Measurements from ENCODE around the gene PLCL2. TPM values are rescaled to one million over a fixed set of nuclear protein-coding genes. Genes with fewer than 3 reads are reported as not detected.

Gene PLCL2
- total and polyA plus RNA-seq, 2 experiments from 2014 or later = 1.6 to 9.7 TPM

DNA sequence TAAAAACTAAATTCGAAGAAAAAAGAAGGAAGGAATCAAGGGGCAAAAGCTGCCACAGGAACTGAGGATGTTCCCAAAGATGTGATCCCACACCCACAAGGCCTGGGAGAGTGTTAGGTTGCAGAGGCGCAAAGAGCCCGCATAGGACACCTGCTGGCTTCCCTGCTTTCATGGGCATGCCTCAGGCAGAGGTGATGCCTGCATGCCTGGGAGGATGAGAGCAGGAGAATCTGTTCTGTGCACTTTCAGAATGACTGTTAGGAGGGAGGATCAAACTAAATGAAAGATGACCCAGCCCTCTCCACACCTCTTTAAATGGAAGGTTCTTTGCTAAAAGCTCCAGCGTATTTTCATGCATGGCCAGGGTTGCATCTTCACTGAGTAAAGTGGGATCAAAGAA, 162.4 kb downstream of the PLCL2 start:
- DNase-seq (ENCODE audit: low spot score) (peak; percentile 76), ATAC-seq (peak; percentile 100)
- H3K9me3 Mint-ChIP-seq = no peaks in the 10 kb centered on the region
- H3K27ac Mint-ChIP-seq = no peak overlapping the region
- Histone ChIP-seq H3K9me2 (ENCODE audit: insufficient read depth) (no peaks in the 10 kb centered on the region), H3K27me3 (ENCODE audit: insufficient read depth) (no peaks in the 10 kb centered on the region), H4K20me1 (replicated peaks; ENCODE audit: insufficient read depth) (no peaks in the 10 kb centered on the region), H3F3A (replicated peaks; ENCODE audit: low read depth) (no peaks in the 10 kb centered on the region), H3K79me2 (replicated peaks; ENCODE audit: insufficient read depth) (no peaks in the 10 kb centered on the region), H3K27ac (ENCODE audit: low read depth) (no peak overlapping the region), H3K4me3 (no peak overlapping the region), H2AFZ (no peak overlapping the region), H3K36me3 (ENCODE audit: insufficient read depth) (no peaks in the 10 kb centered on the region), H3K4me2 (peak overlapping the region; percentile 42; the same call in 1 of the 2 replicates), H3K4me1 (ENCODE audit: insufficient read depth) (peaks cover 30% of the 10 kb centered on the region)
- peaks cover 31% of the 10 kb centered on the region for H3K4me1 Mint-ChIP-seq
- H3K27me3 Mint-ChIP-seq (ENCODE audit: insufficient read depth, low read depth, poor library complexity) = no peaks in the 10 kb centered on the region
- no peaks in the 10 kb centered on the region for H3K36me3 Mint-ChIP-seq (ENCODE audit: low read depth)
- TF ChIP-seq EZH2phosphoT487 (IDR thresholded peaks at IDR 0.05; ENCODE audit: unreplicated experiment) = no peak
- TF ChIP-seq, protein P1, sequence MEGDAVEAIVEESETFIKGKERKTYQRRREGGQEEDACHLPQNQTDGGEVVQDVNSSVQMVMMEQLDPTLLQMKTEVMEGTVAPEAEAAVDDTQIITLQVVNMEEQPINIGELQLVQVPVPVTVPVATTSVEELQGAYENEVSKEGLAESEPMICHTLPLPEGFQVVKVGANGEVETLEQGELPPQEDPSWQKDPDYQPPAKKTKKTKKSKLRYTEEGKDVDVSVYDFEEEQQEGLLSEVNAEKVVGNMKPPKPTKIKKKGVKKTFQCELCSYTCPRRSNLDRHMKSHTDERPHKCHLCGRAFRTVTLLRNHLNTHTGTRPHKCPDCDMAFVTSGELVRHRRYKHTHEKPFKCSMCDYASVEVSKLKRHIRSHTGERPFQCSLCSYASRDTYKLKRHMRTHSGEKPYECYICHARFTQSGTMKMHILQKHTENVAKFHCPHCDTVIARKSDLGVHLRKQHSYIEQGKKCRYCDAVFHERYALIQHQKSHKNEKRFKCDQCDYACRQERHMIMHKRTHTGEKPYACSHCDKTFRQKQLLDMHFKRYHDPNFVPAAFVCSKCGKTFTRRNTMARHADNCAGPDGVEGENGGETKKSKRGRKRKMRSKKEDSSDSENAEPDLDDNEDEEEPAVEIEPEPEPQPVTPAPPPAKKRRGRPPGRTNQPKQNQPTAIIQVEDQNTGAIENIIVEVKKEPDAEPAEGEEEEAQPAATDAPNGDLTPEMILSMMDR (conservative IDR thresholded peaks at IDR 0.05; ENCODE audit: low read depth in 2 of 2) = 0 out of 4 replicates have a peak, but pooled peaks of 1 of the 2 experiments have one; percentile 6
- no peak overlapping the region; the same call in 2 of the 3 replicates for H3K4me3 Mint-ChIP-seq

DNA sequence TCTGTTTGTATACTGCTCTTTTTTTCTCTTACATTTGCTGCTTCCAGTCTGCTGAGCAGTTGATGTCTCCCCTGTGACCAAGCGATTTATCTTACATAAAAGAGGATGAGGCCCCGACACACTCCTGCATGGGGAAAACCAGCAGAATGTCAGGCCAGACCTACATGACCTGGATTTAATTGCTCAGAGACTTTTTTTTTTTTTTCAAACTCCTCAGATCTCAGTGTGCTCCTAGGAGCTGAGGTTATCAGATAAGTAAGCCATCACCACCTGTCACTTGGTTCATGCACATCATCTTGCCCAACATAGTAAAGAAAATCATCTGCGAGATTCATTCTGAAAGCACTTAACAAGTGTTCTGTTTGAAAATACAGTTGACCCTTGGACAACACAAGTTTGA, 163.1 kb downstream of the PLCL2 start:
- Histone ChIP-seq H3K4me2 (peak overlapping the region; percentile 16; the same call in 1 of the 2 replicates), H2AFZ (no peak overlapping the region), H3F3A (replicated peaks; ENCODE audit: low read depth) (no peaks in the 10 kb centered on the region), H3K4me3 (no peak overlapping the region), H3K4me1 (ENCODE audit: insufficient read depth) (peaks cover 30% of the 10 kb centered on the region), H4K20me1 (replicated peaks; ENCODE audit: insufficient read depth) (no peaks in the 10 kb centered on the region), H3K27ac (ENCODE audit: low read depth) (no peak overlapping the region), H3K36me3 (ENCODE audit: insufficient read depth) (no peaks in the 10 kb centered on the region), H3K9me2 (ENCODE audit: insufficient read depth) (no peaks in the 10 kb centered on the region), H3K79me2 (replicated peaks; ENCODE audit: insufficient read depth) (no peaks in the 10 kb centered on the region), H3K27me3 (ENCODE audit: insufficient read depth) (no peaks in the 10 kb centered on the region)
- Mint-ChIP-seq H3K4me3 (no peak overlapping the region), H3K4me1 (peaks cover 31% of the 10 kb centered on the region), H3K9me3 (no peaks in the 10 kb centered on the region), H3K27ac (peak overlapping the region; percentile 22; the same call in 1 of the 2 replicates), H3K36me3 (ENCODE audit: low read depth) (no peaks in the 10 kb centered on the region), H3K27me3 (ENCODE audit: insufficient read depth, low read depth, poor library complexity) (peaks cover 3% of the 10 kb centered on the region)
- DNase-seq (ENCODE audit: low spot score) (no peak), ATAC-seq (no peak)
- TF ChIP-seq, protein P2, sequence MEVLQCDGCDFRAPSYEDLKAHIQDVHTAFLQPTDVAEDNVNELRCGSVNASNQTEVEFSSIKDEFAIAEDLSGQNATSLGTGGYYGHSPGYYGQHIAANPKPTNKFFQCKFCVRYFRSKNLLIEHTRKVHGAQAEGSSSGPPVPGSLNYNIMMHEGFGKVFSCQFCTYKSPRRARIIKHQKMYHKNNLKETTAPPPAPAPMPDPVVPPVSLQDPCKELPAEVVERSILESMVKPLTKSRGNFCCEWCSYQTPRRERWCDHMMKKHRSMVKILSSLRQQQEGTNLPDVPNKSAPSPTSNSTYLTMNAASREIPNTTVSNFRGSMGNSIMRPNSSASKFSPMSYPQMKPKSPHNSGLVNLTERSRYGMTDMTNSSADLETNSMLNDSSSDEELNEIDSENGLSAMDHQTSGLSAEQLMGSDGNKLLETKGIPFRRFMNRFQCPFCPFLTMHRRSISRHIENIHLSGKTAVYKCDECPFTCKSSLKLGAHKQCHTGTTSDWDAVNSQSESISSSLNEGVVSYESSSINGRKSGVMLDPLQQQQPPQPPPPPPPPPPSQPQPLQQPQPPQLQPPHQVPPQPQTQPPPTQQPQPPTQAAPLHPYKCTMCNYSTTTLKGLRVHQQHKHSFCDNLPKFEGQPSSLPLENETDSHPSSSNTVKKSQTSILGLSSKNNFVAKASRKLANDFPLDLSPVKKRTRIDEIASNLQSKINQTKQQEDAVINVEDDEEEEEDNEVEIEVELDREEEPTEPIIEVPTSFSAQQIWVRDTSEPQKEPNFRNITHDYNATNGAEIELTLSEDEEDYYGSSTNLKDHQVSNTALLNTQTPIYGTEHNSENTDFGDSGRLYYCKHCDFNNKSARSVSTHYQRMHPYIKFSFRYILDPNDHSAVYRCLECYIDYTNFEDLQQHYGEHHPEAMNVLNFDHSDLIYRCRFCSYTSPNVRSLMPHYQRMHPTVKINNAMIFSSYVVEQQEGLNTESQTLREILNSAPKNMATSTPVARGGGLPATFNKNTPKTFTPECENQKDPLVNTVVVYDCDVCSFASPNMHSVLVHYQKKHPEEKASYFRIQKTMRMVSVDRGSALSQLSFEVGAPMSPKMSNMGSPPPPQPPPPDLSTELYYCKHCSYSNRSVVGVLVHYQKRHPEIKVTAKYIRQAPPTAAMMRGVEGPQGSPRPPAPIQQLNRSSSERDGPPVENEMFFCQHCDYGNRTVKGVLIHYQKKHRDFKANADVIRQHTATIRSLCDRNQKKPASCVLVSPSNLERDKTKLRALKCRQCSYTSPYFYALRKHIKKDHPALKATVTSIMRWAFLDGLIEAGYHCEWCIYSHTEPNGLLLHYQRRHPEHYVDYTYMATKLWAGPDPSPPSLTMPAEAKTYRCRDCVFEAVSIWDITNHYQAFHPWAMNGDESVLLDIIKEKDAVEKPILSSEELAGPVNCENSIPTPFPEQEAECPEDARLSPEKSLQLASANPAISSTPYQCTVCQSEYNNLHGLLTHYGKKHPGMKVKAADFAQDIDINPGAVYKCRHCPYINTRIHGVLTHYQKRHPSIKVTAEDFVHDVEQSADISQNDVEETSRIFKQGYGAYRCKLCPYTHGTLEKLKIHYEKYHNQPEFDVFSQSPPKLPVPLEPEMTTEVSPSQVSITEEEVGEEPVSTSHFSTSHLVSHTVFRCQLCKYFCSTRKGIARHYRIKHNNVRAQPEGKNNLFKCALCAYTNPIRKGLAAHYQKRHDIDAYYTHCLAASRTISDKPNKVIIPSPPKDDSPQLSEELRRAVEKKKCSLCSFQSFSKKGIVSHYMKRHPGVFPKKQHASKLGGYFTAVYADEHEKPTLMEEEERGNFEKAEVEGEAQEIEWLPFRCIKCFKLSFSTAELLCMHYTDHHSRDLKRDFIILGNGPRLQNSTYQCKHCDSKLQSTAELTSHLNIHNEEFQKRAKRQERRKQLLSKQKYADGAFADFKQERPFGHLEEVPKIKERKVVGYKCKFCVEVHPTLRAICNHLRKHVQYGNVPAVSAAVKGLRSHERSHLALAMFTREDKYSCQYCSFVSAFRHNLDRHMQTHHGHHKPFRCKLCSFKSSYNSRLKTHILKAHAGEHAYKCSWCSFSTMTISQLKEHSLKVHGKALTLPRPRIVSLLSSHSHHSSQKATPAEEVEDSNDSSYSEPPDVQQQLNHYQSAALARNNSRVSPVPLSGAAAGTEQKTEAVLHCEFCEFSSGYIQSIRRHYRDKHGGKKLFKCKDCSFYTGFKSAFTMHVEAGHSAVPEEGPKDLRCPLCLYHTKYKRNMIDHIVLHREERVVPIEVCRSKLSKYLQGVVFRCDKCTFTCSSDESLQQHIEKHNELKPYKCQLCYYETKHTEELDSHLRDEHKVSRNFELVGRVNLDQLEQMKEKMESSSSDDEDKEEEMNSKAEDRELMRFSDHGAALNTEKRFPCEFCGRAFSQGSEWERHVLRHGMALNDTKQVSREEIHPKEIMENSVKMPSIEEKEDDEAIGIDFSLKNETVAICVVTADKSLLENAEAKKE (CRISPR knock-in tag; IDR thresholded peaks at IDR 0.05) = no peak
- TF ChIP-seq EZH2phosphoT487 (IDR thresholded peaks at IDR 0.05; ENCODE audit: unreplicated experiment) (no peak), JUNB (IDR thresholded peaks at IDR 0.05; ENCODE audit: unreplicated experiment) (no peak), ZNF114 (CRISPR knock-in tag; IDR thresholded peaks at IDR 0.05) (no peak), STAT1 (IDR thresholded peaks at IDR 0.05; ENCODE audit: unreplicated experiment) (no peak), ZNF331 (CRISPR knock-in tag; IDR thresholded peaks at IDR 0.05; ENCODE audit: low read depth) (no peak), NANOG (IDR thresholded peaks at IDR 0.05; ENCODE audit: borderline replicate concordance) (no peak), POLR2AphosphoS5 (IDR thresholded peaks at IDR 0.05; ENCODE audit: low read depth) (no peak), CREB1 (CRISPR knock-in tag; IDR thresholded peaks at IDR 0.05; ENCODE audit: low read depth) (no peak)
- TF ChIP-seq, protein P3, sequence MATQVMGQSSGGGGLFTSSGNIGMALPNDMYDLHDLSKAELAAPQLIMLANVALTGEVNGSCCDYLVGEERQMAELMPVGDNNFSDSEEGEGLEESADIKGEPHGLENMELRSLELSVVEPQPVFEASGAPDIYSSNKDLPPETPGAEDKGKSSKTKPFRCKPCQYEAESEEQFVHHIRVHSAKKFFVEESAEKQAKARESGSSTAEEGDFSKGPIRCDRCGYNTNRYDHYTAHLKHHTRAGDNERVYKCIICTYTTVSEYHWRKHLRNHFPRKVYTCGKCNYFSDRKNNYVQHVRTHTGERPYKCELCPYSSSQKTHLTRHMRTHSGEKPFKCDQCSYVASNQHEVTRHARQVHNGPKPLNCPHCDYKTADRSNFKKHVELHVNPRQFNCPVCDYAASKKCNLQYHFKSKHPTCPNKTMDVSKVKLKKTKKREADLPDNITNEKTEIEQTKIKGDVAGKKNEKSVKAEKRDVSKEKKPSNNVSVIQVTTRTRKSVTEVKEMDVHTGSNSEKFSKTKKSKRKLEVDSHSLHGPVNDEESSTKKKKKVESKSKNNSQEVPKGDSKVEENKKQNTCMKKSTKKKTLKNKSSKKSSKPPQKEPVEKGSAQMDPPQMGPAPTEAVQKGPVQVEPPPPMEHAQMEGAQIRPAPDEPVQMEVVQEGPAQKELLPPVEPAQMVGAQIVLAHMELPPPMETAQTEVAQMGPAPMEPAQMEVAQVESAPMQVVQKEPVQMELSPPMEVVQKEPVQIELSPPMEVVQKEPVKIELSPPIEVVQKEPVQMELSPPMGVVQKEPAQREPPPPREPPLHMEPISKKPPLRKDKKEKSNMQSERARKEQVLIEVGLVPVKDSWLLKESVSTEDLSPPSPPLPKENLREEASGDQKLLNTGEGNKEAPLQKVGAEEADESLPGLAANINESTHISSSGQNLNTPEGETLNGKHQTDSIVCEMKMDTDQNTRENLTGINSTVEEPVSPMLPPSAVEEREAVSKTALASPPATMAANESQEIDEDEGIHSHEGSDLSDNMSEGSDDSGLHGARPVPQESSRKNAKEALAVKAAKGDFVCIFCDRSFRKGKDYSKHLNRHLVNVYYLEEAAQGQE (IDR thresholded peaks at IDR 0.05; ENCODE audit: unreplicated experiment) = no peak

All from GM23338 (cell line).